ENCODE results near the gene ARFGAP1. TPM values are rescaled to one million over a fixed set of nuclear protein-coding genes. Genes with fewer than 3 reads are reported as not detected.

The ARFGAP1 gene
- total and polyA plus RNA-seq, 2 of the 8 experiments (the other 6 are each of a cell fraction or from before 2014, with no cell fraction given): 93.7 to 100 TPM

DNA sequence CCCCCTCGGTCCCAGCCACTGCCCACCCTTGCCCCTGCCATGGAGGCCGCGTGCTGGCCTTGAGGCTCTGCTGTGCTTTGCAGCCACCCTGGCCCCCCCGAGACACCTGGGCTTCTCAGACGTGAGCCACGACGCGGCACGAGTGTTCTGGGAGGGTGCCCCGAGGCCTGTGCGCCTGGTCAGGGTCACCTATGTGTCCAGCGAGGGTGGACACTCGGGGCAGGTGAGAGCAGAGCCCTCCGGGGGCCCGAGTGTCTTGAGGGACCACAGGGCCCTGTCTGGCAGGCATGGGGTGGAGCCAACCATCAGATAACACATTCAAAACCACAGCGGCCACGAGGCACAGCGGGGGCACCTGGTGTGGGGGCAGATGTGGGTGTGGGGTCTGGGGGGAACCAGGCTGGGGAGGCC is 39.2 kb downstream of the ARFGAP1 start:
- 84% methylated on average over 18 of the region's 18 CpGs; no CpG with 5 or more reads in 1 of the 2 experiments for WGBS, 2 experiments (ENCODE audit: extremely low coverage in 1 of 2, insufficient coverage in 1 of 2, insufficient read length in 1 of 2, insufficient replicate concordance in 2 of 2, low coverage in 1 of 2, low lambda C conversion rate in 2 of 2, missing lambda C conversion rate in 1 of 2)
- no peak overlapping the region for H4K5ac ChIP-seq (ENCODE audit: insufficient read length, low read depth, low read length)
- no peak overlapping the region for H3K18ac ChIP-seq (ENCODE audit: extremely low read depth, low read length)
- H3K4me1 ChIP-seq (replicated peaks in 1 of 4; ENCODE audit: control insufficient read depth in 3 of 4, insufficient read depth in 4 of 4, low read length in 3 of 4): no peaks in the 10 kb centered on the region; a peak in 2 of 7 replicates
- H3K4me3 ChIP-seq (ENCODE audit: extremely low read depth in 1 of 4, insufficient read depth in 2 of 4, low read depth in 3 of 4, low read length in 4 of 4): no peak overlapping the region
- TF ChIP-seq RBBP5 (IDR thresholded peaks at IDR 0.05; ENCODE audit: borderline replicate concordance, low read depth, low read length): no peak
- no peak for TF ChIP-seq TAF7 (optimal IDR thresholded peaks at IDR 0.05; ENCODE audit: borderline replicate concordance, low read depth, low read length)
- TF ChIP-seq HDAC6 (IDR thresholded peaks at IDR 0.05; ENCODE audit: low read depth, low read length): no peak
- TF ChIP-seq, protein P1, sequence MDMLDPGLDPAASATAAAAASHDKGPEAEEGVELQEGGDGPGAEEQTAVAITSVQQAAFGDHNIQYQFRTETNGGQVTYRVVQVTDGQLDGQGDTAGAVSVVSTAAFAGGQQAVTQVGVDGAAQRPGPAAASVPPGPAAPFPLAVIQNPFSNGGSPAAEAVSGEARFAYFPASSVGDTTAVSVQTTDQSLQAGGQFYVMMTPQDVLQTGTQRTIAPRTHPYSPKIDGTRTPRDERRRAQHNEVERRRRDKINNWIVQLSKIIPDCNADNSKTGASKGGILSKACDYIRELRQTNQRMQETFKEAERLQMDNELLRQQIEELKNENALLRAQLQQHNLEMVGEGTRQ (IDR thresholded peaks at IDR 0.05; ENCODE audit: low read length): no peak
- no peak for TF ChIP-seq CBX5 (IDR thresholded peaks at IDR 0.05; ENCODE audit: low read depth, low read length)
- TF ChIP-seq RXRA (IDR thresholded peaks at IDR 0.05; ENCODE audit: insufficient read depth, low read depth, low read length): no peak
- no peak for TF ChIP-seq EGR1 (IDR thresholded peaks at IDR 0.05; ENCODE audit: borderline replicate concordance, low read depth, low read length)
- no peak for TF ChIP-seq KDM5A (IDR thresholded peaks at IDR 0.05; ENCODE audit: low read length)
- no peak for TF ChIP-seq NANOG (IDR thresholded peaks at IDR 0.05; ENCODE audit: insufficient read depth, low read depth, low read length, poor library complexity, severe bottlenecking)
- TF ChIP-seq SIX5 (IDR thresholded peaks at IDR 0.05; ENCODE audit: low read depth, low read length): no peak
- no peak overlapping the region for H3K27ac ChIP-seq (ENCODE audit: low read depth, low read length)
- no peak overlapping the region for H2BK15ac ChIP-seq (ENCODE audit: low read length)
- H2AK5ac ChIP-seq (ENCODE audit: low read depth, low read length): no peak overlapping the region
- no peak overlapping the region for H3K23ac ChIP-seq (ENCODE audit: insufficient read length)
- no peak overlapping the region for H2BK20ac ChIP-seq (ENCODE audit: low read length)
- no peak overlapping the region for H3K9ac ChIP-seq (replicated peaks in 1 of 4; ENCODE audit: extremely low read depth in 1 of 4, low read depth in 3 of 4, low read length in 3 of 4)
- H3K4ac ChIP-seq (replicated peaks; ENCODE audit: insufficient read length, low read depth, low read length): no peak overlapping the region
- H3K23me2 ChIP-seq (ENCODE audit: low read depth, low read length): no peaks in the 10 kb centered on the region
- no peak overlapping the region for H3K56ac ChIP-seq (replicated peaks; ENCODE audit: insufficient read length, low read depth, low read length)
- H3K4me2 ChIP-seq (ENCODE audit: insufficient read depth in 1 of 2, low read depth in 2 of 2, low read length in 2 of 2): no peak overlapping the region
- no peaks in the 10 kb centered on the region for H3K27me3 ChIP-seq (replicated peaks in 1 of 4; ENCODE audit: control insufficient read depth in 3 of 4, extremely low read depth in 1 of 4, insufficient read depth in 3 of 4, low read length in 3 of 4)
- no peak overlapping the region for H4K8ac ChIP-seq (ENCODE audit: extremely low read depth, insufficient read depth, low read length)
- no peak overlapping the region for H2AFZ ChIP-seq (ENCODE audit: low read length)
- no peaks in the 10 kb centered on the region; a peak in 1 of 8 replicates for H3K36me3 ChIP-seq (ENCODE audit: control insufficient read depth in 2 of 4, insufficient read depth in 4 of 4, low read length in 3 of 4)
- H3K9me3 ChIP-seq (ENCODE audit: insufficient read depth in 2 of 2, low read depth in 1 of 2, low read length in 1 of 2): no peaks in the 10 kb centered on the region
- H3K79me2 ChIP-seq (ENCODE audit: control insufficient read depth in 1 of 2, insufficient read depth in 2 of 2, low read length in 2 of 2): no peaks in the 10 kb centered on the region
- no peak overlapping the region for H2BK5ac ChIP-seq (ENCODE audit: low read depth, low read length)
- no peak overlapping the region for H4K91ac ChIP-seq (replicated peaks; ENCODE audit: insufficient read length, low read length)
- H4K20me1 ChIP-seq (replicated peaks in 1 of 2; ENCODE audit: control insufficient read depth in 1 of 2, insufficient read depth in 2 of 2, low read length in 2 of 2): no peaks in the 10 kb centered on the region
- no peak overlapping the region for H2BK120ac ChIP-seq (replicated peaks; ENCODE audit: low read depth, low read length)
- H3K79me1 ChIP-seq (ENCODE audit: low read depth, low read length): no peaks in the 10 kb centered on the region
- no peak overlapping the region for H2BK12ac ChIP-seq (ENCODE audit: low read depth, low read length)
- DNase-seq (ENCODE audit: low read depth in 1 of 2, low spot score in 2 of 2) (no peak), FAIRE-seq (no peak)
- no peak overlapping the region for H3K14ac ChIP-seq (ENCODE audit: insufficient read length)
- POLR2A ChIA-PET (ENCODE audit: partially characterized antibody): no interaction called here
- CTCF ChIA-PET (ENCODE audit: partially characterized antibody): interaction anchor here (1.4 to 6.5 kb wide), 3 partner anchors 17 to 69 kb away, joined by 9 to 230 read pairs (median 43); no protein-coding TSS in a partner anchor
